Naive thymus-derived CD4-positive, alpha-beta T cell (primary cell): ENCODE measurements around the gene GNG11. TPM values are rescaled to one million over a fixed set of nuclear protein-coding genes. Genes with fewer than 3 reads are reported as not detected.

ENCODE experiments used
- ATAC-seq: fragments of 150-1000 bp; cut with Tn5 transposase; 2 replicates; pipeline ENCODE4 v1.10.0; 2021; ENCODE audit warnings: mild to moderate bottlenecking, moderate library complexity
- CTCF ChIA-PET: fragments of 350-600 bp; sonication (Branson Sonifier 250); formaldehyde crosslinking; loops from one replicate; lab custom pipeline; 2021; ENCODE audit warnings: antibody characterized with exemption; lab: Charles Lee
- POLR2A ChIA-PET: fragments of 350-600 bp; sonication (Branson Sonifier 250); formaldehyde crosslinking; loops from one replicate; lab custom pipeline; 2021; ENCODE audit warnings: antibody characterized with exemption, inconsistent platforms; lab: Charles Lee
- DNase-seq, 9 donors: peaks; one replicate each; pipeline versions ENCODE4 v3.0.0 to v3.0.0-alpha.2; 2020 to 2022; ENCODE audit warnings: mixed read lengths in 1 of 9
- H3K27ac ChIP-seq: one replicate; pipeline ENCODE4 v1.7.0; 2013; ENCODE audit warnings: mild to moderate bottlenecking, low read depth, low read length, moderate library complexity
- H3K27me3 ChIP-seq, 2 donors: one replicate each; pipeline ENCODE4 v1.7.0; 2013; ENCODE audit warnings: low read length in 2 of 2, mild to moderate bottlenecking in 2 of 2, moderate library complexity in 2 of 2; ENCODE audit not compliant: control insufficient read depth in 2 of 2, insufficient read depth in 2 of 2
- H3K36me3 ChIP-seq, 3 experiments: 1 replicate in 2 of 3; 2 replicates in 1 of 3; pipeline ENCODE4 v1.7.0; 2013; ENCODE audit warnings: low read length in 3 of 3, mild to moderate bottlenecking in 3 of 3, moderate library complexity in 1 of 3; ENCODE audit not compliant: insufficient read depth in 3 of 3, control insufficient read depth in 2 of 3
- H3K4me1 ChIP-seq, 2 donors: one replicate each; pipeline ENCODE4 v1.7.0; 2013; ENCODE audit warnings: low read length in 2 of 2, mild to moderate bottlenecking in 2 of 2, moderate library complexity in 1 of 2; ENCODE audit not compliant: control insufficient read depth in 2 of 2, insufficient read depth in 2 of 2
- H3K4me3 ChIP-seq: 2 replicates; pipeline ENCODE4 v1.7.0; 2013; ENCODE audit warnings: mild to moderate bottlenecking, low read length
- H3K9me3 ChIP-seq, 3 experiments: 1 replicate in 2 of 3; 2 replicates in 1 of 3; pipeline ENCODE4 v1.7.0; 2013; ENCODE audit warnings: low read length in 3 of 3; ENCODE audit not compliant: control insufficient read depth in 2 of 3
- H3K27ac Mint-ChIP-seq, 9 donors: one replicate each; pipeline ENCODE4 v1.8.0; 2020 to 2022; ENCODE audit warnings: mixed read lengths in 9 of 9, mild to moderate bottlenecking in 8 of 9, moderate library complexity in 5 of 9, inconsistent platforms in 2 of 9
- H3K27me3 Mint-ChIP-seq, 5 donors: one replicate each; pipeline ENCODE4 v1.8.0; 2021 to 2022; ENCODE audit warnings: mixed read lengths in 5 of 5, mild to moderate bottlenecking in 1 of 5
- H3K36me3 Mint-ChIP-seq, 5 donors: one replicate each; pipeline ENCODE4 v1.8.0; 2020 to 2022; ENCODE audit warnings: mixed read lengths in 5 of 5, mild to moderate bottlenecking in 3 of 5, inconsistent platforms in 1 of 5
- H3K4me1 Mint-ChIP-seq, 7 donors: one replicate each; pipeline ENCODE4 v1.8.0; 2020 to 2022; ENCODE audit warnings: mixed read lengths in 7 of 7, mild to moderate bottlenecking in 3 of 7, inconsistent platforms in 1 of 7
- H3K4me3 Mint-ChIP-seq, 10 donors: one replicate each; pipeline ENCODE4 v1.8.0; 2020 to 2022; ENCODE audit warnings: mild to moderate bottlenecking in 10 of 10, mixed read lengths in 10 of 10, moderate library complexity in 6 of 10, inconsistent platforms in 2 of 10
- H3K9me3 Mint-ChIP-seq, 11 donors: one replicate each; pipeline ENCODE4 v1.8.0; 2020 to 2022; ENCODE audit warnings: mixed read lengths in 11 of 11, mild to moderate bottlenecking in 4 of 11, inconsistent platforms in 1 of 11, moderate library complexity in 1 of 11
- intact Hi-C, 2 donors: fragments of 100-400 bp; cut with micrococcal nuclease; formaldehyde crosslinking; loops; one replicate each; pipeline ENCODE4 v1.15.1; 2023
- polyA plus RNA-seq, 2 donors: library from polyadenylated mRNA; unstranded; fragments of 300-500 nt; fragmentation: Illumina TruSeq; gene quantifications; one replicate each; pipeline ENCODE4 v1.2.3, GENCODE V29; 2021
- total RNA-seq, 6 experiments: library from RNA in 5 of 6; stranded (reverse) in 5 of 6; gene quantifications; 1 replicate in 5 of 6; 2 replicates in 1 of 6; pipeline ENCODE4 v1.2.3 and lab custom pipeline; 2021 to 2026

The GNG11 gene
- total and polyA plus RNA-seq, 7 experiments from 2014 or later, result 0.96 TPM; not detected in 6

- Mint-ChIP-seq H3K4me1 (no peaks in the 10 kb centered on the region), H3K9me3 (no peaks in the 10 kb centered on the region), H3K27me3 (no peaks in the 10 kb centered on the region), H3K36me3 (no peaks in the 10 kb centered on the region), H3K27ac (no peak overlapping the region), H3K4me3 (no peak overlapping the region)
- intact Hi-C loops, result no loop called here
- no peaks in the 10 kb centered on the region for H3K4me1 ChIP-seq
- no peaks in the 10 kb centered on the region for H3K27me3 ChIP-seq
- no peaks in the 10 kb centered on the region for H3K36me3 ChIP-seq
- CTCF ChIA-PET, result no interaction called here
- no peak overlapping the region for H3K4me3 ChIP-seq
- H3K9me3 ChIP-seq, result no peaks in the 10 kb centered on the region
- H3K27ac ChIP-seq, result no peak overlapping the region
- POLR2A ChIA-PET, result no interaction called here
- ATAC-seq (no peak), DNase-seq (no peak)
Observed at GRCh38 chr7:93958216-93958615, 36.7 kb downstream of the GNG11 start.

- no peak overlapping the region for H3K27ac Mint-ChIP-seq
- H3K4me3 ChIP-seq, result no peak overlapping the region
- H3K4me1 ChIP-seq, result no peaks in the 10 kb centered on the region
- H3K4me3 Mint-ChIP-seq, result no peak overlapping the region
- intact Hi-C loops, result no loop called here
- no peaks in the 10 kb centered on the region for H3K4me1 Mint-ChIP-seq
- ChIA-PET CTCF (no interaction called here), POLR2A (no interaction called here)
- no peaks in the 10 kb centered on the region for H3K27me3 Mint-ChIP-seq
- no peaks in the 10 kb centered on the region for H3K36me3 ChIP-seq
- H3K36me3 Mint-ChIP-seq, result no peaks in the 10 kb centered on the region
- DNase-seq, result no peak
- no peaks in the 10 kb centered on the region for H3K9me3 Mint-ChIP-seq
- no peaks in the 10 kb centered on the region for H3K9me3 ChIP-seq
- ATAC-seq, result no peak
- no peak overlapping the region for H3K27ac ChIP-seq
- H3K27me3 ChIP-seq, result no peaks in the 10 kb centered on the region
Observed at GRCh38 chr7:93958651-93959050, 37.1 kb downstream of the GNG11 start.

- POLR2A ChIA-PET, result no interaction called here
- Histone ChIP-seq H3K4me1 (no peaks in the 10 kb centered on the region), H3K36me3 (no peaks in the 10 kb centered on the region), H3K27ac (no peak overlapping the region), H3K27me3 (no peaks in the 10 kb centered on the region), H3K4me3 (no peak overlapping the region), H3K9me3 (no peaks in the 10 kb centered on the region)
- ATAC-seq (no peak), DNase-seq (no peak)
- intact Hi-C loops, result no loop called here
- H3K9me3 Mint-ChIP-seq, result no peaks in the 10 kb centered on the region
- H3K27me3 Mint-ChIP-seq, result no peaks in the 10 kb centered on the region
- no peak overlapping the region for H3K27ac Mint-ChIP-seq
- H3K36me3 Mint-ChIP-seq, result peaks cover 0 to 10% (median 0%) of the 10 kb centered on the region in 5 donors
- CTCF ChIA-PET, result no interaction called here
- no peak overlapping the region for H3K4me3 Mint-ChIP-seq
- no peaks in the 10 kb centered on the region for H3K4me1 Mint-ChIP-seq
Observed at GRCh38 chr7:93960986-93961385, 39.5 kb downstream of the GNG11 start.

GRCh38 chr7:93964262-93964661, 42.7 kb downstream of the GNG11 start:
- Histone ChIP-seq H3K9me3 (no peaks in the 10 kb centered on the region), H3K4me3 (no peak overlapping the region), H3K36me3 (no peaks in the 10 kb centered on the region), H3K27ac (no peak overlapping the region), H3K27me3 (no peaks in the 10 kb centered on the region), H3K4me1 (no peaks in the 10 kb centered on the region)
- H3K9me3 Mint-ChIP-seq, result no peaks in the 10 kb centered on the region
- DNase-seq (no peak), ATAC-seq (no peak)
- H3K36me3 Mint-ChIP-seq, result peaks cover 0 to 10% (median 0%) of the 10 kb centered on the region in 5 donors
- CTCF ChIA-PET, result no interaction called here
- no peaks in the 10 kb centered on the region for H3K4me1 Mint-ChIP-seq
- no peak overlapping the region for H3K27ac Mint-ChIP-seq
- intact Hi-C loops, result no loop called here
- POLR2A ChIA-PET, result no interaction called here
- no peaks in the 10 kb centered on the region for H3K27me3 Mint-ChIP-seq
- H3K4me3 Mint-ChIP-seq, result no peak overlapping the region

GRCh38 chr7:93964813-93965212, 43.3 kb downstream of the GNG11 start:
- Histone ChIP-seq H3K27me3 (no peaks in the 10 kb centered on the region), H3K36me3 (no peaks in the 10 kb centered on the region), H3K4me3 (no peak overlapping the region), H3K27ac (no peak overlapping the region), H3K9me3 (no peaks in the 10 kb centered on the region), H3K4me1 (no peaks in the 10 kb centered on the region)
- Mint-ChIP-seq H3K27me3 (no peaks in the 10 kb centered on the region), H3K9me3 (no peaks in the 10 kb centered on the region), H3K4me3 (no peak overlapping the region), H3K4me1 (no peaks in the 10 kb centered on the region), H3K36me3 (peaks cover 0 to 12% (median 0%) of the 10 kb centered on the region in 5 donors), H3K27ac (no peak overlapping the region)
- no peak for DNase-seq
- POLR2A ChIA-PET, result interaction anchor here (0.6 kb wide), 1 partner anchor 52 kb away, joined by 3 read pairs; no protein-coding TSS in a partner anchor
- CTCF ChIA-PET, result no interaction called here
- intact Hi-C loops, result no loop called here
- ATAC-seq, result no peak

GRCh38 chr7:93968911-93969620, 47.5 kb downstream of the GNG11 start:
- no peaks in the 10 kb centered on the region for H3K27me3 ChIP-seq
- Mint-ChIP-seq H3K27ac (no peak overlapping the region), H3K4me3 (no peak overlapping the region), H3K27me3 (no peaks in the 10 kb centered on the region), H3K4me1 (no peaks in the 10 kb centered on the region), H3K36me3 (peaks cover 0 to 18% (median 3%) of the 10 kb centered on the region in 5 donors), H3K9me3 (no peaks in the 10 kb centered on the region)
- H3K27ac ChIP-seq, result no peak overlapping the region
- no peaks in the 10 kb centered on the region for H3K36me3 ChIP-seq
- DNase-seq, result no peak
- CTCF ChIA-PET, result no interaction called here
- POLR2A ChIA-PET, result no interaction called here
- ATAC-seq, result no peak
- no peaks in the 10 kb centered on the region for H3K9me3 ChIP-seq
- no peaks in the 10 kb centered on the region for H3K4me1 ChIP-seq
- intact Hi-C loops, result no loop called here
- no peak overlapping the region for H3K4me3 ChIP-seq

- H3K4me3 Mint-ChIP-seq, result no peak overlapping the region
- H3K36me3 Mint-ChIP-seq, result peaks cover 0 to 14% (median 3%) of the 10 kb centered on the region in 5 donors
- ChIA-PET CTCF (no interaction called here), POLR2A (no interaction called here)
- Histone ChIP-seq H3K4me1 (no peaks in the 10 kb centered on the region), H3K4me3 (no peak overlapping the region), H3K27me3 (no peaks in the 10 kb centered on the region), H3K9me3 (no peaks in the 10 kb centered on the region), H3K27ac (no peak overlapping the region), H3K36me3 (no peaks in the 10 kb centered on the region)
- no peak for DNase-seq
- H3K27ac Mint-ChIP-seq, result no peak overlapping the region
- no peaks in the 10 kb centered on the region for H3K27me3 Mint-ChIP-seq
- ATAC-seq, result no peak
- H3K4me1 Mint-ChIP-seq, result no peaks in the 10 kb centered on the region
- H3K9me3 Mint-ChIP-seq, result no peaks in the 10 kb centered on the region
- intact Hi-C loops, result no loop called here
Observed at GRCh38 chr7:93972029-93972725, 50.6 kb downstream of the GNG11 start.
